ENCODE results near the gene FOXO6. TPM values are rescaled to one million over a fixed set of nuclear protein-coding genes. Genes with fewer than 3 reads are reported as not detected.

Gene FOXO6
- total RNA-seq, 1 experiment from 2014 or later = 0.47 TPM

GRCh38 chr1:41420351-41420750 is 59.1 kb downstream of the FOXO6 start:
- no TSS peak for BruUV-seq (replicated peaks)
- Mint-ChIP-seq H3K36me3 (ENCODE audit: insufficient read depth, unreplicated experiment) (peaks cover 11% of the 10 kb centered on the region), H3K27ac (ENCODE audit: unreplicated experiment) (no peak overlapping the region), H3K27me3 (ENCODE audit: unreplicated experiment) (no peaks in the 10 kb centered on the region), H3K4me3 (ENCODE audit: low read depth, unreplicated experiment) (no peak overlapping the region), H3K9me3 (ENCODE audit: low read depth, unreplicated experiment) (no peaks in the 10 kb centered on the region), H3K4me1 (ENCODE audit: low read depth, unreplicated experiment) (peaks cover 33% of the 10 kb centered on the region)
- no peak for TF ChIP-seq CTCF (IDR thresholded peaks at IDR 0.05; ENCODE audit: unreplicated experiment)
- intact Hi-C loops (cut with micrococcal nuclease; ENCODE audit: unreplicated experiment) = no loop called here
- DNase-seq = no peak
- CTCF ChIA-PET = interaction anchor here (1.6 kb wide), 1 partner anchor 12 kb away, joined by 8 read pairs; no protein-coding TSS in a partner anchor

GRCh38 chr1:41420860-41421259 is 59.6 kb downstream of the FOXO6 start:
- Mint-ChIP-seq H3K27ac (ENCODE audit: unreplicated experiment) (no peak overlapping the region), H3K4me1 (ENCODE audit: low read depth, unreplicated experiment) (peaks cover 33% of the 10 kb centered on the region), H3K27me3 (ENCODE audit: unreplicated experiment) (no peaks in the 10 kb centered on the region), H3K4me3 (ENCODE audit: low read depth, unreplicated experiment) (no peak overlapping the region), H3K36me3 (ENCODE audit: insufficient read depth, unreplicated experiment) (peaks cover 11% of the 10 kb centered on the region), H3K9me3 (ENCODE audit: low read depth, unreplicated experiment) (no peaks in the 10 kb centered on the region)
- CTCF ChIA-PET = interaction anchor here (1.6 kb wide), 1 partner anchor 12 kb away, joined by 8 read pairs; no protein-coding TSS in a partner anchor
- no peak for TF ChIP-seq CTCF (IDR thresholded peaks at IDR 0.05; ENCODE audit: unreplicated experiment)
- BruUV-seq (replicated peaks) = no TSS peak
- no peak for DNase-seq
- intact Hi-C loops (cut with micrococcal nuclease; ENCODE audit: unreplicated experiment) = no loop called here

- Mint-ChIP-seq H3K27ac (ENCODE audit: unreplicated experiment) (no peak overlapping the region), H3K9me3 (ENCODE audit: low read depth, unreplicated experiment) (no peaks in the 10 kb centered on the region), H3K4me1 (ENCODE audit: low read depth, unreplicated experiment) (peaks cover 27% of the 10 kb centered on the region), H3K27me3 (ENCODE audit: unreplicated experiment) (no peaks in the 10 kb centered on the region), H3K36me3 (ENCODE audit: insufficient read depth, unreplicated experiment) (peaks cover 4% of the 10 kb centered on the region), H3K4me3 (ENCODE audit: low read depth, unreplicated experiment) (no peak overlapping the region)
- intact Hi-C loops (cut with micrococcal nuclease; ENCODE audit: unreplicated experiment) = no loop called here
- no TSS peak for BruUV-seq (replicated peaks)
- no peak for TF ChIP-seq CTCF (IDR thresholded peaks at IDR 0.05; ENCODE audit: unreplicated experiment)
- CTCF ChIA-PET = no interaction called here
- DNase-seq = no peak
These were observed 61.1 kb downstream of the FOXO6 start for GRCh38 chr1:41422306-41422705.

- CTCF ChIA-PET = no interaction called here
- H3K27ac Mint-ChIP-seq (ENCODE audit: unreplicated experiment) = no peak overlapping the region
- intact Hi-C loops (cut with micrococcal nuclease; ENCODE audit: unreplicated experiment) = no loop called here
- no TSS peak for BruUV-seq (replicated peaks)
- DNase-seq = no peak
- H3K9me3 Mint-ChIP-seq (ENCODE audit: low read depth, unreplicated experiment) = no peaks in the 10 kb centered on the region
- no peak for TF ChIP-seq CTCF (IDR thresholded peaks at IDR 0.05; ENCODE audit: unreplicated experiment)
- H3K4me1 Mint-ChIP-seq (ENCODE audit: low read depth, unreplicated experiment) = peaks cover 13% of the 10 kb centered on the region
- H3K27me3 Mint-ChIP-seq (ENCODE audit: unreplicated experiment) = peaks cover 9% of the 10 kb centered on the region
- no peak overlapping the region for H3K4me3 Mint-ChIP-seq (ENCODE audit: low read depth, unreplicated experiment)
- no peaks in the 10 kb centered on the region for H3K36me3 Mint-ChIP-seq (ENCODE audit: insufficient read depth, unreplicated experiment)
These were observed 62.4 kb downstream of the FOXO6 start for GRCh38 chr1:41423511-41424191.

Measured in Calu3 (cell line).